PC-9 (cell line): ENCODE measurements around the gene CALHM2. TPM values are rescaled to one million over a fixed set of nuclear protein-coding genes. Genes with fewer than 3 reads are reported as not detected.
"Not testable (repeated sequence)": the region's sequence is repeated elsewhere in the genome, so short reads cannot be mapped to it uniquely, and the experiment has no call there.

Experiments used
- BruUV-seq: library from RNA; stranded (reverse); fragments of 400-500 nt; replicated peaks from 2 replicates; lab custom pipeline; 2021; lab: Mats Ljungman, UMichigan
- CTCF ChIA-PET: fragments of 300-600 bp; sonication (Branson Sonifier 250); formaldehyde crosslinking; loops from one replicate; lab custom pipeline; 2022; ENCODE audit warnings: antibody characterized with exemption; lab: Charles Lee
- POLR2A ChIA-PET: fragments of 300-600 bp; sonication (Branson Sonifier 250); formaldehyde crosslinking; loops from one replicate; lab custom pipeline; 2022; ENCODE audit warnings: antibody characterized with exemption; ENCODE audit not compliant: unreplicated experiment; lab: Charles Lee
- DNase-seq, 2 experiments: peaks; one replicate each; pipeline versions ENCODE4 v3.0.0 to v3.0.0-alpha.2; 2015 to 2022; ENCODE audit warnings: mixed read lengths in 1 of 2
- H2AFZ ChIP-seq: fragments of 200-600 bp; sonication (generic); 2 replicates; pipeline ENCODE4 v1.8.1; 2017; ENCODE audit warnings: antibody characterized with exemption
- H3F3A ChIP-seq: fragments of 200-600 bp; sonication (generic); 2 replicates; pipeline ENCODE4 v1.8.1; 2017; ENCODE audit warnings: antibody characterized with exemption, mild to moderate bottlenecking, low read depth; ENCODE audit not compliant: insufficient read depth
- H3K27ac ChIP-seq: fragments of 200-600 bp; sonication (generic); 2 replicates; pipeline ENCODE4 v1.6.1; 2016; ENCODE audit warnings: mixed run types
- H3K27me3 ChIP-seq: fragments of 200-600 bp; sonication (generic); 2 replicates; pipeline ENCODE4 v1.6.1; 2016; ENCODE audit warnings: low read depth, mixed run types; ENCODE audit not compliant: insufficient read depth
- H3K36me3 ChIP-seq: fragments of 200-600 bp; sonication (generic); 2 replicates; pipeline ENCODE4 v1.6.1; 2016; ENCODE audit warnings: low read depth, mixed run types
- H3K4me1 ChIP-seq: fragments of 200-600 bp; sonication (generic); replicated peaks from 2 replicates; pipeline ENCODE4 v1.6.1; 2016; ENCODE audit warnings: mixed run types; ENCODE audit not compliant: insufficient read depth
- H3K4me2 ChIP-seq: fragments of 200-600 bp; sonication (generic); 2 replicates; pipeline ENCODE4 v1.6.1; 2017; ENCODE audit warnings: mixed run types
- H3K4me3 ChIP-seq: fragments of 200-600 bp; sonication (generic); 2 replicates; pipeline ENCODE4 v1.6.1; 2016; ENCODE audit warnings: mixed run types
- H3K79me2 ChIP-seq: fragments of 200-600 bp; sonication (generic); 2 replicates; pipeline ENCODE4 v1.6.1; 2017; ENCODE audit warnings: low read depth, mixed run types
- H3K9me2 ChIP-seq: fragments of 200-600 bp; sonication (generic); 2 replicates; pipeline ENCODE4 v1.8.1; 2017; ENCODE audit warnings: mild to moderate bottlenecking; ENCODE audit not compliant: insufficient read depth
- H3K9me3 ChIP-seq: fragments of 200-600 bp; sonication (generic); 2 replicates; pipeline ENCODE4 v1.8.1; 2016; ENCODE audit warnings: low read depth; ENCODE audit not compliant: insufficient read depth
- H4K20me1 ChIP-seq: fragments of 200-600 bp; sonication (generic); 2 replicates; pipeline ENCODE4 v1.8.1; 2017; ENCODE audit not compliant: insufficient read depth
- EZH2 ChIP-seq: fragments of 200-600 bp; sonication (generic); IDR thresholded peaks from 2 replicates; pipeline ENCODE4 v1.8.0; 2017; ENCODE audit warnings: antibody characterized with exemption, low read depth
- intact Hi-C: fragments of 100-400 bp; cut with micrococcal nuclease; formaldehyde crosslinking; loops from one replicate; pipeline ENCODE4 v1.10.0; 2022; ENCODE audit not compliant: unreplicated experiment
- total RNA-seq: library from RNA; stranded (reverse); gene quantifications from 2 replicates; pipeline ENCODE4 v1.2.3, GENCODE V29; 2021
- TF ChIP-seq, protein P1 (sequence below): fragments of 200-600 bp; sonication (generic); conservative IDR thresholded peaks from 2 replicates; pipeline ENCODE4 v1.6.1; 2017; ENCODE audit warnings: mixed run types, antibody characterized with exemption, mild to moderate bottlenecking, moderate library complexity

The CALHM2 gene
- total RNA-seq, 1 experiment from 2014 or later = 54.1 TPM

DNA sequence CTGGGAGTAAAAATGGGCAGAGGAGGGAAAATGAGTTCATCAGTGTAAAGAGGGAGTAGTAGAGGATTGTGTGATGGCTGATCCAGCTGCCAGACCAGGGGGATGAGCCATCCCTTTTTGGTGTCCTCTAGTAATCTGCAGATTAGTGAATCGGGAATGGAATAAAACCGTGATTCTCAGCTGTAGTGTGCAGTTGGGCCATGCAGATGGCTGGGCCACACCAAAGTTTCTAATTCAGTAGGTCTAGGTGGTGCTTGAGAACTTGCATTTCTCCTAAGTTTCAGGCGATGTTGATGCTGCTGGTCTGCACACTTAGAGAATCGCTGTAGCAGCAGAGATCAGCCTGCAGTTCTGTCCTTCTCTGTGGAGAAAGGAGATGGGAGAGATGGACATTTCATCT is 33.1 kb downstream of the CALHM2 start:
- Histone ChIP-seq H3K4me3 (no peak overlapping the region), H3K27ac (no peak overlapping the region), H3F3A (no peaks in the 10 kb centered on the region), H3K79me2 (no peaks in the 10 kb centered on the region), H3K4me2 (no peak overlapping the region), H2AFZ (no peak overlapping the region), H4K20me1 (no peaks in the 10 kb centered on the region; the same call in 1 of the 2 replicates), H3K27me3 (no peaks in the 10 kb centered on the region), H3K9me3 (no peaks in the 10 kb centered on the region), H3K36me3 (0 out of 2 replicates have a peak, but pooled peaks cover 10% of the 10 kb centered on the region), H3K9me2 (no peaks in the 10 kb centered on the region), H3K4me1 (no peaks in the 10 kb centered on the region)
- no TSS peak for BruUV-seq
- no peak for TF ChIP-seq EZH2
- ChIA-PET POLR2A (no interaction called here), CTCF (no interaction called here)
- no peak for DNase-seq
- intact Hi-C loops = loop anchor here (5.0 kb wide), 1 partner anchor 278 kb away; no protein-coding TSS in a partner anchor

DNA sequence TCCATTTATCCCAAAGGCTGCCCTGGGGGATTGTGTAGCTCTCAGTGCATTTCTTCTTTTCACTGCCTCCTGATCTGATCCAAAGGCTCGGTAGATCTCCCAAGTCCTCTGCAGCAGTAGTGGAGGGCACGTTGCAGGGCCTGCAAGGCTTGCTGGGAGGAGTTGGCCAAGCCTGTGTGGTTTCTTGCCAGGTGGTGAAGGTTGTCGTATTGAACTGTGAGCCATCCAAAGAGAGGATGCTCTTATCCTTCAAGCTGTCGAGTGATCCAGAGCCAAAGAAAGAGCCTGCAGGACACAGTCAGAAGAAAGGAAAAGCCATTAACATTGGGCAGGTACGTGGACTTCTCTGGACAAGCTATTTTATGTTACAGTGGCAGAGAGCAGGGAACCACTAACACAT is 34.6 kb downstream of the CALHM2 start:
- no peak overlapping the region for H3K4me2 ChIP-seq
- H3F3A ChIP-seq = no peaks in the 10 kb centered on the region
- no peaks in the 10 kb centered on the region for H3K4me1 ChIP-seq
- no TSS peak for BruUV-seq
- no peak overlapping the region for H3K27ac ChIP-seq
- no peak overlapping the region for H2AFZ ChIP-seq
- DNase-seq = no peak
- CTCF ChIA-PET = interaction anchor here (1.6 kb wide), 1 partner anchor 68 kb away, joined by 7 read pairs; no protein-coding TSS in a partner anchor
- no peaks in the 10 kb centered on the region; the same call in 1 of the 2 replicates for H4K20me1 ChIP-seq
- no peaks in the 10 kb centered on the region for H3K27me3 ChIP-seq
- POLR2A ChIA-PET = no interaction called here
- no peak overlapping the region for H3K4me3 ChIP-seq
- intact Hi-C loops = loop anchor here (1.0 to 5.0 kb wide), 3 partner anchors 68 to 280 kb away; no protein-coding TSS in a partner anchor
- TF ChIP-seq, protein P1, sequence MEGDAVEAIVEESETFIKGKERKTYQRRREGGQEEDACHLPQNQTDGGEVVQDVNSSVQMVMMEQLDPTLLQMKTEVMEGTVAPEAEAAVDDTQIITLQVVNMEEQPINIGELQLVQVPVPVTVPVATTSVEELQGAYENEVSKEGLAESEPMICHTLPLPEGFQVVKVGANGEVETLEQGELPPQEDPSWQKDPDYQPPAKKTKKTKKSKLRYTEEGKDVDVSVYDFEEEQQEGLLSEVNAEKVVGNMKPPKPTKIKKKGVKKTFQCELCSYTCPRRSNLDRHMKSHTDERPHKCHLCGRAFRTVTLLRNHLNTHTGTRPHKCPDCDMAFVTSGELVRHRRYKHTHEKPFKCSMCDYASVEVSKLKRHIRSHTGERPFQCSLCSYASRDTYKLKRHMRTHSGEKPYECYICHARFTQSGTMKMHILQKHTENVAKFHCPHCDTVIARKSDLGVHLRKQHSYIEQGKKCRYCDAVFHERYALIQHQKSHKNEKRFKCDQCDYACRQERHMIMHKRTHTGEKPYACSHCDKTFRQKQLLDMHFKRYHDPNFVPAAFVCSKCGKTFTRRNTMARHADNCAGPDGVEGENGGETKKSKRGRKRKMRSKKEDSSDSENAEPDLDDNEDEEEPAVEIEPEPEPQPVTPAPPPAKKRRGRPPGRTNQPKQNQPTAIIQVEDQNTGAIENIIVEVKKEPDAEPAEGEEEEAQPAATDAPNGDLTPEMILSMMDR = no peak
- no peak for TF ChIP-seq EZH2
- H3K9me2 ChIP-seq = no peaks in the 10 kb centered on the region
- no peaks in the 10 kb centered on the region for H3K79me2 ChIP-seq
- H3K36me3 ChIP-seq = 0 out of 2 replicates have a peak, but pooled peaks cover 10% of the 10 kb centered on the region
- H3K9me3 ChIP-seq = no peaks in the 10 kb centered on the region

GRCh38 chr10:103417148-103417469 is 35.1 kb downstream of the CALHM2 start:
- H2AFZ ChIP-seq, H3K27ac ChIP-seq, H3K9me3 ChIP-seq, H3K4me2 ChIP-seq, H3K79me2 ChIP-seq, H3F3A ChIP-seq, H4K20me1 ChIP-seq, H3K4me3 ChIP-seq, H3K4me1 ChIP-seq, H3K27me3 ChIP-seq, DNase-seq, BruUV-seq, POLR2A ChIA-PET, H3K9me2 ChIP-seq: not testable (repeated sequence)
- intact Hi-C loops = loop anchor here (1.0 to 5.0 kb wide), 3 partner anchors 68 to 280 kb away; no protein-coding TSS in a partner anchor
- H3K36me3 ChIP-seq = 0 out of 2 replicates have a peak, but pooled peaks cover 10% of the 10 kb centered on the region
- CTCF ChIA-PET = interaction anchor here (0.7 to 1.6 kb wide), 2 partner anchors 68 to 126 kb away, joined by 6 to 7 read pairs; no protein-coding TSS in a partner anchor

GRCh38 chr10:103416436-103417147 is 35.6 kb downstream of the CALHM2 start:
- H3K4me2 ChIP-seq = no peak overlapping the region
- H3F3A ChIP-seq = no peaks in the 10 kb centered on the region
- peak; percentile 32 to 38 for DNase-seq
- no peaks in the 10 kb centered on the region for H3K4me1 ChIP-seq
- intact Hi-C loops = loop anchor here (1.0 to 5.0 kb wide), 3 partner anchors 69 to 281 kb away; no protein-coding TSS in a partner anchor
- H3K4me3 ChIP-seq = no peak overlapping the region
- H3K27ac ChIP-seq = no peak overlapping the region
- H3K9me2 ChIP-seq = no peaks in the 10 kb centered on the region
- 0 out of 2 replicates have a peak, but pooled peaks cover 10% of the 10 kb centered on the region for H3K36me3 ChIP-seq
- no TSS peak for BruUV-seq
- H4K20me1 ChIP-seq = no peaks in the 10 kb centered on the region; the same call in 1 of the 2 replicates
- no peak overlapping the region for H2AFZ ChIP-seq
- POLR2A ChIA-PET = no interaction called here
- H3K79me2 ChIP-seq = no peaks in the 10 kb centered on the region
- TF ChIP-seq, protein P1 = peak; percentile 74
- no peak for TF ChIP-seq EZH2
- CTCF ChIA-PET = interaction anchor here (0.6 to 1.6 kb wide), 3 partner anchors 46 to 127 kb away, joined by 5 to 7 read pairs (median 6); no protein-coding TSS in a partner anchor
- no peaks in the 10 kb centered on the region for H3K9me3 ChIP-seq
- H3K27me3 ChIP-seq = no peaks in the 10 kb centered on the region
